ENCODE data around the gene TRIM74.
A peak's percentile ranks its signal among the peaks of the same experiment; 100 is the strongest.
"Not testable (repeated sequence)": the region's sequence is repeated elsewhere in the genome, so short reads cannot be mapped to it uniquely, and the experiment has no call there.

The TRIM74 gene

GRCh38 chr7:72968980-72969516, at the start of gene TRIM74:
Gene TRIM74, minus strand, starts transcription at chr7:72969466. Its CDS starts 3,309 bp downstream, at chr7:72966157.
- DNase-seq (ENCODE audit: low read depth in 4 of 4, low spot score in 1 of 4), result not testable (repeated sequence)

DNA sequence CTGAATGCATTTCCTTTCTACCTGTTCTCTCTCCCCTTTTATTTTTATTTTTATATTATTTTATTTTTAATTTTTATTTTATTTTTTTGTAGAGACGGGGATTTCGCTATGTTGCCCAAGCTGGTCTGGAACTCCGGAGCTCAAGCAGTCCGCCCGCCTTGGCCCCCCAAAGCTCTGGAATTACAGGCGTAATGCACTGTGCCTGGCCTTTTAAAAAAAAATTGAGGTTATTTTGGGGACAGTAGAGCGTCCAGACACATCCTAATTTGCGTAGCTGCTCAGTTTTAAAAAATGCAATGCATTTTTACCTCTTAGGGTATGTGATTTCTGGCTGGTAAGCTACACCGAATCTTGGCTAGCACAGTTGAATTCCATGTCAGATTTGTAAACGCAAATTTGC, 37.2 kb upstream of the TRIM74 start:
- not testable (repeated sequence) for DNase-seq (ENCODE audit: low read depth in 4 of 4, low spot score in 1 of 4)

DNA sequence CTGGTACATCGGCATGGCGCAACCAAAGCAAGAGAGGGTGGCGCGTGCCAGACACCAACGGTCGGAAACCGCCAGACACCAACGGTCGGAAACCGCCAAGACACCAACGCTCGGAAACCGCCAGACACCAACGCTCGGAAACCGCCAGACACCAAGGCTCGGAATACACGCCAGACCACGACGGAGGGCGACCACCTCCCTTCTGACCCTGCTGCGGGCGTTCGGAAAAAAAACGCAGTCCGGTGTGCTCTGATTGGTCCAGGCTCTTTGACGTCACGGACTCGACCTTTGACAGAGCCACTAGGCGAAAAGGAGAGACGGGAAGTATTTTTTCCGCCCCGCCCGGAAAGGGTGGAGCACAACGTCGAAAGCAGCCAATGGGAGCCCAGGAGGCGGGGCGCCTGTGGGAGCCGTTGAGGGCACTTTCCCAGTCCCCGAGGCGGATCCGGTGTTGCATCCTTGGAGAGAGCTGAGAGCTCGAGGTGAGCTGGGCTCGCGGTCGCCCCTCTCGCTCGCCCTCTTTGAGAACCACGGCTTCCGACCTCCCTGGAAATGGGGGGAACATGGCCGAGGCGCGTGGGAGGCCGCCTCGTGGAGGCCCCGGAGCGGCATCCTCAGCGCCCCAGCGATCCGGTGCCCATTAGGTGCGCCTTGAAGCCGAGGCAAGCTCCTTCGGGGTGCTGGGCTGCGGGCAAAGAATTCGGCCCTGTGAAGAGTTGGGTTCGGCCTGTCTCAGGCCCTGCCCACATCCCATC, 36.6 kb upstream of the TRIM74 start:
- peak; percentile 56 to 83 (median 66) for DNase-seq (ENCODE audit: low read depth in 4 of 4, low spot score in 1 of 4)

- DNase-seq (ENCODE audit: low read depth in 4 of 4, low spot score in 1 of 4), result peak; percentile 39 to 65 (median 52)
Measured at GRCh38 chr7:73005356-73005692, 36.1 kb upstream of the TRIM74 start.

DNA sequence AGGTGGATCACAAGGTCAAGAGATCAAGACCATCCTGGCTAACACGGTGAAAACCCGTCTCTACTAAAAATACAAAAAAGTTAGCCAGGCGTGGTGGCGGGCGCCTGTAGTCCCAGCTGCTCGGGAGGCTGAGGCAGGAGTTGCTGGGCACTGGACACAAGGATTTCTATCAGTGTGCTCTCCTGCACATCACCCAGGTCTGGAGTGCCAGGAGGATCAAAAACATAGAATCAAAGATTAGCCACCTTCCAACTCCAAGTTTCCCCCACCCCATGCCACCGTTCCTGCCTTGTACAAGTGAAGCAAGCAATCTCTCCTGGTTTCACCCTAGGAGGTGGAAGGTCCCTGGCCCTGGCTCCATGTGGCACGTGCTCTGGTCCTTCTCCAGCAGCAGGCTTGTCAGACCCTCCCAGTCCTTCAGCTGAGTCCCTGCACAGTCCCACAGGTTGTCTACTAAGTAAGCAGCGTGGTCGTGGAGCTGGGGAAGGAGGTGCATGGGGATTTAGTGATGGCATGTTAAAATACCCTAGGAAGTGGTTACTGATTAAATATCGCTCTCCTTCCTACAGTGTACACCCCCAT, 28.7 kb upstream of the TRIM74 start:
- DNase-seq (ENCODE audit: low read depth in 4 of 4, low spot score in 1 of 4), result not testable (repeated sequence)

- not testable (repeated sequence) for DNase-seq (ENCODE audit: low read depth in 4 of 4, low spot score in 1 of 4)
Measured at GRCh38 chr7:72997447-72997846, 28.2 kb upstream of the TRIM74 start.

DNA sequence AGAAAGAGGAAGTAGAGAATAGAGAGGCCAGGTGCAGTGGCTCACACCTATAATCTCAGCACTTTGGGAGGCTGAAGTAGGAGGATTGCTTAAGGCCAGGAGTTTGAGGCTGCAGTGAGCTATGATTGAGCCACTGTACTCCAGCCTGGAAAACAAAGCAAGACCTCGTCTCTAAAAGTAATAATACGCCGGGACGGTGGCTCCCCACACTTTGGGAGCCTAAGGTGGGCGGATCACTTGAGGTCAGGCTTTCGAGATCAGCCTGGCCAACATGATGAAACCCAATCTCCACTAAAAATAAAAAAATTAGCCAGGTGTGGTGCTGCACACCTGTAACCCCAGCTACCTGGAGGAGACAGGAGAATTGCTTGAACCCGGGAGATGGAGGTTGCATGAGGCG, 26.2 kb upstream of the TRIM74 start:
- DNase-seq (ENCODE audit: low read depth in 4 of 4, low spot score in 1 of 4), result not testable (repeated sequence)

DNA sequence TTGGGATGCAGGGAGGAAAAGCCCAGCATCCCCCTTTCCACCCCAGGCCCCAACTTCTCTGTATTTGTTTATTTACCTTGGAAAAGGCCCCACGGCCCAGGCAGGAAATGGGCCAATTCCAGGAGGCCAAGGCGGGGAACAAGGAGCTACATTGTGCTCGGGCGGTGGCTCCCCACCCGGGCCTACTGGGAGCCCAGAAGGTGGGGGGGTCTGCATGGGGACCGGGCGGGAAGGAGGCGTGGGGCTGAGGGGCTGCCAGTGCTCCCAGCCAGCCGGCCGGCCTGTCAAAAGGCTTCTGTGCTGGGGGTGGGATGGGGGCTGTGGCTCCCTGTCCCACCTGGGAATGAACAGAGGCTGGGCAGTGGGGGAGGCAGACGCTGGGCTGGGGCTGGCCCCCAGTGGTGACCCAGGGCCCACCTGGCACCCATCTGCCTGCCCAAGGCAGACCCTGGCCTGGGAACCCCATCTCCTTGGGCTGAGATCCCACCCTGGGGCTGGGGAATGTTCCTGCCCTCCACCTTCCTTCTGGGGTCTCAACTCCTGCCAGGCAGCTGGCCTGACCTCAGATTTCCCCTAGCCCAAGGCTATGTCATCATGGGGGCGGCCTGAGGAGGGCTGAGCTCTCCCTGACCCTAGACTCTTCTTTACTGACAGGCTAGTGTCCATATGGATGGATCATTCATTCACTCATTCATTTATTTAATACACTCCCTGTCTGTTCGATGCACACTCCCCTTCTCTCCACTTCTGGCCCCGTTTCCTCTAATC, 21.1 kb upstream of the TRIM74 start:
- not testable (repeated sequence) for DNase-seq (ENCODE audit: low read depth in 4 of 4, low spot score in 1 of 4)

DNA sequence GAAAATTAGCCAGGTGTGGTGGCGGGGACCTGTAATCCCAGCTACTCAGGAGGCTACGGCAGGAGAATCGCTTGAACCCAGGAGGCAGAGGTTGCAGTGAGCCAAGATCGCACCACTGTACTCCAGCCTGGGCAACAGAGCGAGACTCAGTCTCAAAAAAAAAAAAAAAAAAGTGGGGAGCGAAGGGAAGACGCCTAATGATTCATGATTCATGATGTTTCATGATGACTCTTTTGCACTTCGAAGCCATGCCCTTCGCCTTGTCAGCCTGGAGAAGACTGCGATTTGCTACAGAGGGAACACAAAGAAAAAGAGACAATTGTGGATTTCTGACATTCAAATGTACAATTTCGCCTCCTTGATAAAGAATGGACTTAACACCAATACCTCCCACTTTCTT, 12.8 kb upstream of the TRIM74 start:
- DNase-seq (ENCODE audit: low read depth in 4 of 4, low spot score in 1 of 4), result not testable (repeated sequence)

DNA sequence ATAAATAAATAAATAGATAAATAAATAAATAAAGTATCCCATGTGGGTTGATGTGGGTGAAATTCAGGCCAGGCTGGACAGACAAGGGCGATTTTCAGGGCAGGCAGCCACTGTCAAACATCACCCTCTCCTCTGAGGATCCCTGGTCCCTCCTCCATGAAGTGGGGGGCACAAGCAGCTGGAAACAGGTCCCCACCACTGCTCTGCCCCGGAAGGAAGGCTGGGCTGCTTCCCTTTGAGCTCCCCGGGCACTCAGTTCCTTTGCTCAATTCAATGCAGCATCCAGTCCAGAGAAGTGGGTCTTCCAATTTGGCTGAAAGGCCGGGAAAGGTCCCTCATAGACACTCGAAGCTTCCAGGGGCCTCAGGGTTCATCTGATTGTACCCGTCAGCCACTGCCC, 11.1 kb upstream of the TRIM74 start:
- DNase-seq (ENCODE audit: low read depth in 4 of 4, low spot score in 1 of 4), result not testable (repeated sequence)

GRCh38 chr7:72976434-72976833, 7.2 kb upstream of the TRIM74 start:
- DNase-seq (ENCODE audit: low read depth in 4 of 4, low spot score in 1 of 4), result not testable (repeated sequence)

DNA sequence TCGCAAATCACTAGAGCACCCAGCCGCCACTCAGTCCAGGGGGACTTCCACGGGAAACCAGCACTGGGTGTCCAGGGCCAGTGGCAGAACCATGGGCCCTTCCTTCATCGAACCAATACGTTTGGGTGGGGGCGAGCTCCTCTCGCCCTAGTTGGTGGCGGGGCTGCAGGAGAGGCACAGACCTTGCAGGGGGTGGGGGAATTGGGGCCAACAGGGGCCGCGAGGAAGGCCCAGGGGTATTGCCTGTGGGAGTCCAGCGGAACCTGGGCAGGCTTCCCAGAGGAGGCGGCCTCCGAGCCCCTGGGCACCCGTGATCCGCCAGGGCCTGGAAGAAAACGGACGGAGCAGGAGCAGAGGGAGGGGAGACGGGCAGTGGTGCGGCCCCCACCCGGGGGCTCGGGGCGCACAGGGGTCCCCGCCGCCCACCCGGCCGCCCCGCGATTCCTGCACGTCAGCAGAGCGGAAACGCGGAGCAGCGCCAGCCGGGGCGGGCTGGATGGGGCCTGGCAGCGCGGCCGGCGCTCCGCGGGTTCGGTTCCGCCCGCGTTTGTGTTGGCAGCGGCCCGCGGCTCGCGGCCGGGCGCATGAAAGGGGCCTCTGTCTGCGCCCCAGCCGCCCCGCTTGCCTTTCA, 6.5 kb upstream of the TRIM74 start:
- DNase-seq (ENCODE audit: low read depth in 4 of 4, low spot score in 1 of 4), result not testable (repeated sequence)

GRCh38 chr7:72974781-72975180, 5.5 kb upstream of the TRIM74 start:
- DNase-seq (ENCODE audit: low read depth in 4 of 4, low spot score in 1 of 4), result not testable (repeated sequence)

GRCh38 chr7:72971505-72971904, 2.2 kb upstream of the TRIM74 start:
- DNase-seq (ENCODE audit: low read depth in 4 of 4, low spot score in 1 of 4), result not testable (repeated sequence)

- DNase-seq (ENCODE audit: low read depth in 4 of 4, low spot score in 1 of 4), result not testable (repeated sequence)
Measured at GRCh38 chr7:72969688-72970087, 422 bp upstream of the TRIM74 start.

- not testable (repeated sequence) for DNase-seq (ENCODE audit: low read depth in 4 of 4, low spot score in 1 of 4)
Measured at GRCh38 chr7:72966892-72967291, 2.4 kb downstream of the TRIM74 start.

DNA sequence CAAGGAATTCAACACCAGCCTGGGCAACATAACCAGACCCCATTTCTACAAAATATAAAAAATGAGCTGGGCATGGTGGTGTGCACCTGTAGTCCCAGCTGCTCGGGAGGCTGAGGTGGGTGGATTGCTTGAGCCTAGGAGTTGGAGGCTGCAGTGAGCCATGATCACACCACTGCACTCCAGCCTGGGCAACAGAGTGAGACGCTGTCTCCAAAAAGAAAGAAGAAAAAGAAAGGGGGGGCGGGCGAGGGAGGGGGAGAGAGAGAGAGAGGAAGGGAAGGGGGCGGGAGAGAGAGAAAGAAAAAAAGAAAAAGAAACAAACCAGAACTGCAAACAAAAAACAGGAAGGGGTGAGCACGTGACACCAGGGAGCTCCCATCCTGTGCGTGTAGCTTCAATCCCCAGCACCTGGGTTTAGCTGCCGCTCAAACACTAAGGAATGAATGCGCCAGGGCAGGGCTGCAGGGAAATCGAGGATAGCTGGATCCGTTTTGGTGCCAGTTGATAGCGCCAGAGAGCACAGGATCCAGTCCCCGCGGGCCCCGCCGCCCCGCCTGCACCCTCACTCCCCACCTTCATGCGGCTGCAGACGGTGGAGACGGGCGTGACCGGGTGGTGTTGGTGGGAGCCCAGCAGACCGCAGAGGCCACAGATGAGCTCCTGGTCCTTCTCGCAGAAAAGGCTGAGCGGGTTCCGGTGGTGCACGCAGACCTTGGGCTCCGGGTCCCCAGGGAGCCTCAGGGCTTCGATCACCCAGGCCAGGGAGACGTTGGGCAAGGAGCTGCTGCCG, 3.9 kb downstream of the TRIM74 start:
- DNase-seq (ENCODE audit: low read depth in 4 of 4, low spot score in 1 of 4), result not testable (repeated sequence)

DNA sequence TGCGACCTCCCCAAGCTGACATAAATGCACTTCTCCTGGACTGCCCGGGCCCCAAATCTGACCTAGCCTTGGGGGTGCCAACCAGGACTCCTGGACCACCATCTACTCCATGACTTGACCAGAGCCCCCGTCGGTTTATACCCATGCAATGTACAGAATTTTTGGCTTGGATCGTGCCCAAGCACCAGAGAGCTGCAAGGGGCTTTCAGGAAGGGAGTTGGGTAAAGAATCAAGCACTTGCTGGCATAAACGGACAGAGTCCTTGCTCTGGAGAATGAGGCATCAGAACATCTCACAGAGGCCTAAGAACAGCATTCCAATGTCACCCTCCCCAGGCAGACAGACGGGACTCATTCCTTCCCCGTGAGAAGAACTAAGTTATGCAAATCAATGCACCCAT, 6.2 kb downstream of the TRIM74 start:
- not testable (repeated sequence) for DNase-seq (ENCODE audit: low read depth in 4 of 4, low spot score in 1 of 4)

- not testable (repeated sequence) for DNase-seq (ENCODE audit: low read depth in 4 of 4, low spot score in 1 of 4)
Measured at GRCh38 chr7:72961346-72961650, 8.0 kb downstream of the TRIM74 start.

- not testable (repeated sequence) for DNase-seq (ENCODE audit: low read depth in 4 of 4, low spot score in 1 of 4)
Measured at GRCh38 chr7:72960626-72961345, 8.5 kb downstream of the TRIM74 start.

Measured in stimulated activated CD4-positive, alpha-beta T cell treated with anti-CD3 and anti-CD28 coated beads, Interleukin-1b, Interleukin-23, amount 100 ng/mL, for 24 hours (primary cell).